Loucy (cell line): Measurements from ENCODE around the gene LOX.

Source experiments
- H2AFZ ChIP-seq: fragments of 200-600 bp; sonication (generic); 2 replicates; pipeline ENCODE4 v1.6.0; 2016; ENCODE audit warnings: antibody characterized with exemption, mild to moderate bottlenecking, low read length, moderate library complexity
- H3F3A ChIP-seq: fragments of 200-600 bp; 2 replicates; pipeline ENCODE4 v1.6.0; 2016; ENCODE audit warnings: antibody characterized with exemption, low read depth, mild to moderate bottlenecking
- H3K27me3 ChIP-seq: fragments of 200-600 bp; sonication (generic); 2 replicates; pipeline ENCODE4 v1.6.1; 2014; ENCODE audit warnings: low read length, mild to moderate bottlenecking; ENCODE audit not compliant: insufficient read depth, poor library complexity, severe bottlenecking
- H3K36me3 ChIP-seq: fragments of 200-600 bp; sonication (generic); 2 replicates; pipeline ENCODE4 v1.6.1; 2016; ENCODE audit warnings: low read length; ENCODE audit not compliant: insufficient read depth
- H3K4me1 ChIP-seq: fragments of 200-600 bp; sonication (generic); 2 replicates; pipeline ENCODE4 v1.5.1; 2014; ENCODE audit warnings: low read length, mild to moderate bottlenecking; ENCODE audit not compliant: insufficient read depth, poor library complexity, severe bottlenecking
- H3K4me2 ChIP-seq: fragments of 200-600 bp; sonication (generic); 2 replicates; pipeline ENCODE4 v1.6.0; 2014; ENCODE audit warnings: antibody characterized with exemption, low read length, low read depth, mild to moderate bottlenecking; ENCODE audit not compliant: poor library complexity, severe bottlenecking
- H3K4me3 ChIP-seq: fragments of 200-600 bp; sonication (generic); 2 replicates; pipeline ENCODE4 v1.5.1; 2014; ENCODE audit warnings: low read length, mild to moderate bottlenecking, mixed read lengths; ENCODE audit not compliant: poor library complexity, severe bottlenecking
- H3K79me2 ChIP-seq: fragments of 200-600 bp; sonication (generic); 2 replicates; pipeline ENCODE4 v1.6.1; 2014; ENCODE audit warnings: low read length; ENCODE audit not compliant: insufficient read depth
- H3K9ac ChIP-seq: fragments of 200-600 bp; sonication (generic); 2 replicates; pipeline ENCODE4 v1.6.0; 2014; ENCODE audit warnings: mild to moderate bottlenecking, low read depth, low read length, moderate library complexity; ENCODE audit not compliant: poor library complexity, severe bottlenecking
- H3K9me2 ChIP-seq: fragments of 200-600 bp; sonication (generic); replicated peaks from 2 replicates; pipeline ENCODE4 v1.6.1; 2016; ENCODE audit warnings: low read depth, low read length, mixed read lengths
- H3K9me3 ChIP-seq: fragments of 200-600 bp; sonication (generic); 2 replicates; pipeline ENCODE4 v1.6.1; 2014; ENCODE audit warnings: mild to moderate bottlenecking, antibody characterized with exemption, low read length, low read depth; ENCODE audit not compliant: insufficient read depth
- H4K20me1 ChIP-seq: fragments of 200-600 bp; sonication (generic); 2 replicates; pipeline ENCODE4 v1.6.0; 2014; ENCODE audit warnings: antibody characterized with exemption, low read length, mild to moderate bottlenecking; ENCODE audit not compliant: insufficient read depth, poor library complexity, severe bottlenecking
- CTCF ChIP-seq: fragments of 200-600 bp; sonication (generic); conservative IDR thresholded peaks from 2 replicates; pipeline ENCODE4 v1.5.1; 2014; ENCODE audit warnings: mild to moderate bottlenecking, antibody characterized with exemption, low read length
- EZH2phosphoT487 ChIP-seq: fragments of 200-600 bp; IDR thresholded peaks from 2 replicates; pipeline ENCODE4 v1.6.1; 2018; ENCODE audit warnings: antibody characterized with exemption, mild to moderate bottlenecking, moderate library complexity, borderline replicate concordance

Gene LOX

DNA sequence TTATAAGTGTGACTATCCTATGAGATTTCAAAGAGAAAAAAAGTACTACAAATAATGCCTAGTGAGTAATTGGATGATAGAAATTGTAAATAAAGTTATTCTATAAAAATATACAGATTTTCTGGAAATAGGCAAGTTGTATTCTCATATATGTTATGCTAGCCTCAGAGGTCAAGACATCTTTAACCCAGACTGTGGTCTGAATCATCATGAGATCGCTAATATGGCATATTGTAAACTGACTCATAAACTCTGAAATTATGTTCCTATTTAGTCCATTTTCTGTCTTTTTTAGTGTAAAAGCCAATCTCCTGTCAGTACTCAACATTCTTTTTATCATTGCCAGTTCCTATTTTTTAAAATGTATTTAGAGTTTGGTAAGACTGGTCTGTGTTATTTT lies 14.2 kb downstream of the LOX start:
- Histone ChIP-seq H3K36me3 (no peaks in the 10 kb centered on the region), H3K9me2 (no peaks in the 10 kb centered on the region), H3K4me3 (no peak overlapping the region), H2AFZ (no peak overlapping the region), H3K9ac (no peak overlapping the region), H3K4me1 (no peaks in the 10 kb centered on the region), H3K79me2 (no peaks in the 10 kb centered on the region), H3K27me3 (no peaks in the 10 kb centered on the region), H4K20me1 (no peaks in the 10 kb centered on the region), H3F3A (no peaks in the 10 kb centered on the region), H3K4me2 (no peak overlapping the region), H3K9me3 (no peaks in the 10 kb centered on the region)
- TF ChIP-seq CTCF (no peak), EZH2phosphoT487 (no peak)

DNA sequence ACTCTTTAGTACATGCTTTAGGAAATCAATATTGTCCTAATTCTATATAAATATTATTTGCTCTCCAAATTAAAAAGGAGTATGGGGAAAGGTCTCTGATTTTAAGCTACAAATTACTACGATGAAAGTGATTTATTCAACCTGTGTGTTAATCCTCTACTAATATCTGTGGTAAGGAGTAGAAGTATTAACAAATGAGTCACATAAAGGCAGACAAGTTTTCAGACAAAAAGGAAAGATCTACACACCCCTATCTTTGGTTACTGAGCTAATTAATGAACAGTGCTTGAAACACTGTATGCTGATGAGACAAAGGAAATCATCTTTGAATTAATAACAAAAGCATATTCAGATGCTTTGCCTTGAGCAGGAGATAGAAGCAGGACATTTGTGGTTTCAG lies 15.9 kb downstream of the LOX start:
- Histone ChIP-seq H3K9me2 (no peaks in the 10 kb centered on the region), H3K36me3 (no peaks in the 10 kb centered on the region), H3K9me3 (no peaks in the 10 kb centered on the region), H3K79me2 (no peaks in the 10 kb centered on the region), H3K4me2 (no peak overlapping the region), H3K4me1 (no peaks in the 10 kb centered on the region), H3K27me3 (no peaks in the 10 kb centered on the region), H2AFZ (no peak overlapping the region), H3K4me3 (no peak overlapping the region), H4K20me1 (no peaks in the 10 kb centered on the region), H3K9ac (no peak overlapping the region), H3F3A (no peaks in the 10 kb centered on the region)
- no peak for TF ChIP-seq EZH2phosphoT487
- no peak for TF ChIP-seq CTCF

DNA sequence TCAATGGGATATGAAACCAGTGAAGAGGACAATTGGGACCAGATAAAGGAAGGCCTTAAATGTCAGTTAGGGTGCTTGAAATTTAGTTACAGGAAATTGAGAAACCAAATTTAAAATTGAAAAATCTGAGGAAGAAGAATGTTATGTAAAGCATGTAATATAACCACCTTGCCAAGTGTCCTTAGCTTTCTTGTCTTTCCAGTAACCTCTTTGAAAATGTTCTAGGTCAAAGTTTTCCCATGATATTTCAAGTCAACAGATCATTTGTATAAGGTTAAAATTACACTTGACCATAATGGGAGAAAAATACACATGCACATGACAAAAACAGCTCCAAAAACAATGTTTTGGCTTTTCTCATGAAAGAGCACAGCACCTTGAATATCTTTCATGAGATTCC lies 21.1 kb downstream of the LOX start:
- Histone ChIP-seq H3K27me3 (no peaks in the 10 kb centered on the region), H3K36me3 (no peaks in the 10 kb centered on the region), H2AFZ (no peak overlapping the region), H3F3A (no peaks in the 10 kb centered on the region), H3K4me2 (no peak overlapping the region), H3K4me1 (peaks cover 13% of the 10 kb centered on the region), H3K4me3 (no peak overlapping the region), H4K20me1 (no peaks in the 10 kb centered on the region), H3K79me2 (no peaks in the 10 kb centered on the region), H3K9me3 (no peaks in the 10 kb centered on the region), H3K9me2 (no peaks in the 10 kb centered on the region), H3K9ac (no peak overlapping the region)
- no peak for TF ChIP-seq CTCF
- no peak for TF ChIP-seq EZH2phosphoT487
